Vagina (tissue), 2 donors: ENCODE data around the gene TRPM5. TPM values are rescaled to one million over a fixed set of nuclear protein-coding genes. Genes with fewer than 3 reads are reported as not detected.

Source experiments
- DNase-seq, 2 donors: peaks; one replicate each; pipeline ENCODE4 v3.0.0-alpha.2; 2017; ENCODE audit errors: extremely low spot score in 2 of 2
- H3K27ac ChIP-seq: fragments of 200-600 bp; sonication (generic); one replicate; pipeline ENCODE4 v1.5.1; 2019
- H3K27me3 ChIP-seq: fragments of 200-600 bp; sonication (generic); one replicate; pipeline ENCODE4 v1.5.1; 2019
- H3K36me3 ChIP-seq, 2 donors: fragments of 200-600 bp; sonication (generic); one replicate each; pipeline ENCODE4 v1.5.1; 2017 to 2019
- H3K4me1 ChIP-seq: fragments of 200-600 bp; sonication (generic); one replicate; pipeline ENCODE4 v1.5.1; 2019
- H3K4me3 ChIP-seq, 2 donors: fragments of 200-600 bp; sonication (generic); 1 replicate in 1 of 2; 2 replicates in 1 of 2; pipeline ENCODE4 v1.5.1; 2016 to 2019
- H3K9me3 ChIP-seq: fragments of 200-600 bp; sonication (generic); one replicate; pipeline ENCODE4 v1.5.1; 2019
- POLR2A ChIP-seq, 2 donors: fragments of 450-650 bp; IDR thresholded peaks; one replicate each; pipeline ENCODE4 v1.6.1; 2017; ENCODE audit warnings: antibody characterized with exemption in 2 of 2, mild to moderate bottlenecking in 2 of 2, moderate library complexity in 2 of 2
- POLR2AphosphoS5 ChIP-seq, 2 donors: sonication (generic); formaldehyde crosslinking; IDR thresholded peaks; one replicate each; pipeline ENCODE4 v1.9.0; 2017; ENCODE audit warnings: antibody characterized with exemption in 2 of 2, mild to moderate bottlenecking in 2 of 2, low read depth in 1 of 2; ENCODE audit not compliant: insufficient read depth in 1 of 2
- intact Hi-C: fragments of 100-400 bp; cut with DNase I; formaldehyde crosslinking; loops from one replicate; pipeline ENCODE4 v1.15.1; 2023
- total RNA-seq: library from RNA; depleted of rRNA; stranded (reverse); fragments of >200 nt; gene quantifications from one replicate; pipeline ENCODE4 v1.2.3, GENCODE V29; 2016
- TF ChIP-seq, protein P1 (sequence below), 3 experiments: fragments of 450-650 bp in 2 of 3; fragments of 200-600 bp in 1 of 3; sonication (generic) in 1 of 3; IDR thresholded peaks; one replicate each; pipeline ENCODE4 v1.5.1; 2017 to 2019; ENCODE audit warnings: antibody characterized with exemption in 3 of 3, mild to moderate bottlenecking in 2 of 3, moderate library complexity in 2 of 3

TRPM5 gene
- total RNA-seq, 1 donor from 2014 or later = not detected

DNA sequence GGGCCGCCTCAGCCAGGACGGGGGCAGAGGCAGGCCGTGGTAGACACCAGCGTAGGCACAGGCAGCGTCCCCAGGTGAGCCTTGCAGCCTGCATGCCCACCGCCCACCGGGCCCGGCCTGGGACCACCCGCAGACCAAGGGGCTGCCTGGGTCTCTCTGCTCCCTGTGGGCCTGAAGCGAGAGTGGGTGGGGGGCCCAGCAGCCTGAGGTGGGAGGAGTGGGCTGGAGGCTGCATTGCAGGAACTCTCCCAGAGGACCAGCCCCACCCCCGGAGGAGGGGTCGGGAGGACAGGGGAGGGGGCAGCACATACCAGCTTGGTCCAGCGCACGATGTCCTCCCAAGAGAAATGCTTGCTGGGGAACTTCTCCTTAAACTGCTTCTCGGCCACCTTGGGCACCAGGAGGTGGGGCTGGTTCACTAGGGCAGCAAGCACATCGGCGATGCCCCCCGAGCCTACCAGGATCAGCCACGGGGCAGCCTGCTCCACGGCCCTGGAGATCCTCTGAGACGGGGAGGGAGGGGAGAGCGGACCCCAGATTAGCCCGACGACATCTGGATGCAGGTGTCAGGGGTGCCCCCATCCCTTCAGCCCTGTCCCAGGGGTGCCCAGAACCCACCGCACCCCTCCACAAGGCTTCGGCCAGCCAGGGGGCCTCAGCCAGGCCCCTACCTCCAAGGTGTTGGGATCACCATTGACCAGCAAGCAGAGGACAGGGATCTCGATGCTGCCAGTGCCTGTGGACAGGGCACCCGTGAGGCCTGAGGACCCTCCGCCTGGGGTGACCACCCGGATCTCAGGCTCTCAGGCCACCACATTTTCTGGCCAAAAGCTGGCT lies 26.2 kb downstream of the TRPM5 start:
- TF ChIP-seq, protein P1, sequence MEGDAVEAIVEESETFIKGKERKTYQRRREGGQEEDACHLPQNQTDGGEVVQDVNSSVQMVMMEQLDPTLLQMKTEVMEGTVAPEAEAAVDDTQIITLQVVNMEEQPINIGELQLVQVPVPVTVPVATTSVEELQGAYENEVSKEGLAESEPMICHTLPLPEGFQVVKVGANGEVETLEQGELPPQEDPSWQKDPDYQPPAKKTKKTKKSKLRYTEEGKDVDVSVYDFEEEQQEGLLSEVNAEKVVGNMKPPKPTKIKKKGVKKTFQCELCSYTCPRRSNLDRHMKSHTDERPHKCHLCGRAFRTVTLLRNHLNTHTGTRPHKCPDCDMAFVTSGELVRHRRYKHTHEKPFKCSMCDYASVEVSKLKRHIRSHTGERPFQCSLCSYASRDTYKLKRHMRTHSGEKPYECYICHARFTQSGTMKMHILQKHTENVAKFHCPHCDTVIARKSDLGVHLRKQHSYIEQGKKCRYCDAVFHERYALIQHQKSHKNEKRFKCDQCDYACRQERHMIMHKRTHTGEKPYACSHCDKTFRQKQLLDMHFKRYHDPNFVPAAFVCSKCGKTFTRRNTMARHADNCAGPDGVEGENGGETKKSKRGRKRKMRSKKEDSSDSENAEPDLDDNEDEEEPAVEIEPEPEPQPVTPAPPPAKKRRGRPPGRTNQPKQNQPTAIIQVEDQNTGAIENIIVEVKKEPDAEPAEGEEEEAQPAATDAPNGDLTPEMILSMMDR (IDR thresholded peaks at IDR 0.05) = no peak
- no peak for TF ChIP-seq POLR2AphosphoS5 (IDR thresholded peaks at IDR 0.05; ENCODE audit: insufficient read depth in 1 of 2, low read depth in 1 of 2)
- no peak for TF ChIP-seq POLR2A (IDR thresholded peaks at IDR 0.05)
- H3K27me3 ChIP-seq = no peaks in the 10 kb centered on the region
- intact Hi-C loops = loop anchor here (1.0 kb wide), 1 partner anchor 252 kb away; no protein-coding TSS in a partner anchor
- H3K36me3 ChIP-seq = no peaks in the 10 kb centered on the region
- no peak overlapping the region for H3K4me3 ChIP-seq
- no peak overlapping the region for H3K27ac ChIP-seq
- H3K4me1 ChIP-seq = peaks cover 15% of the 10 kb centered on the region
- H3K9me3 ChIP-seq = no peaks in the 10 kb centered on the region
- no peak for DNase-seq

DNA sequence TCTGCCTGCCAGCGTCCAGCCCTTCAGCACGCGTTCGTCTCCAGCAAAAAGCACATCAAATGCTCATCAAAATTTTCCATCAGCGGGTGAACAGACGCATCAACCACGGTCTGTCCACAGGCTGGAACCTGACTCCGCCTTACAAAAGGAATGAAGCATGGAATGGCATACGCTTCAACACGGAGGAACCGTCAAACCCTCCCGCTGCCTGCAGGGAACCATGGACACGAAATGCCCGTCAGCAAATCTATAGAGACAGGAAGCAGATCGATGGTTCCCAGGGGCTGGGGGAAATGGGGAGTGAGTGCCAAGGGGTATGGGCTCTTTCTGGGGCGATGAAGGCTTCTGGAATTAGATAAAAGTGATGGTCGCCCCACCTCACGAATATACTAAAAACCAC lies 27.5 kb downstream of the TRPM5 start:
- H3K27me3 ChIP-seq = no peaks in the 10 kb centered on the region
- peaks cover 15% of the 10 kb centered on the region for H3K4me1 ChIP-seq
- no peak overlapping the region for H3K27ac ChIP-seq
- TF ChIP-seq POLR2AphosphoS5 (IDR thresholded peaks at IDR 0.05; ENCODE audit: insufficient read depth in 1 of 2, low read depth in 1 of 2) (no peak), POLR2A (IDR thresholded peaks at IDR 0.05) (no peak)
- TF ChIP-seq, protein P1 (IDR thresholded peaks at IDR 0.05) = no peak
- H3K36me3 ChIP-seq = no peaks in the 10 kb centered on the region
- H3K4me3 ChIP-seq = no peak overlapping the region
- no peak for DNase-seq
- no peaks in the 10 kb centered on the region for H3K9me3 ChIP-seq
- intact Hi-C loops = loop anchor here (1.0 kb wide), 1 partner anchor 250 kb away; no protein-coding TSS in a partner anchor

DNA sequence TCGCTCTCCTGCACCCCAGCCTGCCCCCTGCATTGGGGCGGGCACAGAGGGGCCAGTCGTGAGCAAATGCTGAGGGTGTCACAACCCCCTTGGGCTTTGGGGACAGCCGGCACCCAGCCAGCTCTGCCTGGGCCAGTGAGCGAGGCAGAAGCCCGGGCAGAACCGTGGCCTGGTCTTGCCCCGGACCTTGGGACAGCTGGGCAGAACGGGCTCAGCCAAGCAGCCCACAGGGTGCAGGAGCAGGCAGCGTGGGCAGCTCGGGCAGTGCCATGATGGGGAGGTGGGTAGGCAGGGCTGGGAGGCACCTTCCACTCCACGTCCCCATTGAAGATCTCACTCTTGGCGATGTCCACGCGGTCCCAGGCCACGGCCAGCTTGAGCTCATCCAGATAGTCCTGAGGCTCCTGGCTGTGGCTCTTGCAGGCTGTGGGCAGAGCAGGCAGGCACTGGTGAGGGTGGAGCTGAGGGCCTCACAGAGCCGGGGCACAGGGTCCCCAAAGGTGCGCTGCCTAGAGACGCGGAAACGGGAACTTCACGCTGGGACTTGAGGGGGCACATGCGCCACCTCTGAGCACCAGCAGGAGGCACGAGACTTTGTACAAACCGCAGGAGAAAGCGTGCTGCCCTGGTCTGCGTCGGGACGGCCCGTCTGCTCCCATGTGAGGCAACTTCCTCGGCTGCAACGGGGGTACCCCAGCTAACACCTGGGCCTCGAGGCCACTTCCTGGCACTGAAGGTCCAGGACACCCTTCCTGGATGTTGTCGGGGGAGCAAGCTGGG lies 28.5 kb downstream of the TRPM5 start:
- no peak overlapping the region for H3K4me3 ChIP-seq
- H3K36me3 ChIP-seq = no peaks in the 10 kb centered on the region
- no peak for TF ChIP-seq POLR2AphosphoS5 (IDR thresholded peaks at IDR 0.05; ENCODE audit: insufficient read depth in 1 of 2, low read depth in 1 of 2)
- TF ChIP-seq POLR2A (IDR thresholded peaks at IDR 0.05) = no peak
- TF ChIP-seq, protein P1 (IDR thresholded peaks at IDR 0.05) = no peak
- no peaks in the 10 kb centered on the region for H3K9me3 ChIP-seq
- H3K27ac ChIP-seq = no peak overlapping the region
- peaks cover 12% of the 10 kb centered on the region for H3K4me1 ChIP-seq
- no peaks in the 10 kb centered on the region for H3K27me3 ChIP-seq
- intact Hi-C loops = no loop called here
- DNase-seq = no peak

DNA sequence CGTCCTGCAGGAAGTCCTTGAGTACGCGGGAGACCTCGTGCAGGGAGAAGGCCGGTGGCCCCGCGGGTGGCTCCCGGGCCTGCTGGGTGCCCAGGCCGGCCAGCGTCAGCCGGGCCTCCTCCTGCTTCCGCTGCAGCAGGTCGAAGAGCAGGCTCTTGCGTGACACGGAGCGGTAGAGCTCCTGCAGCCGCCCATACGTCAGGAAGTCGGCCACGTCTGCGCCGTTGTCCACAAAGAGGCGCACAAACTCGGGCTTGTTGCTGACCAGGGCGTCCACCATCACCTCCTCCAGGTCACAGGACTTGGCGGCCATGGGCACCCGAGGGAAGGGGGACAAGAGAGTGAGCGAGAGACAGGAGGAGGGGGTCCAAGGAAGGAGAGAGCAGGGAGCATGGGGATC lies 29.1 kb downstream of the TRPM5 start:
- DNase-seq = no peak
- Histone ChIP-seq H3K27me3 (no peaks in the 10 kb centered on the region), H3K36me3 (no peaks in the 10 kb centered on the region), H3K4me1 (peaks cover 6% of the 10 kb centered on the region), H3K27ac (no peak overlapping the region), H3K4me3 (no peak overlapping the region), H3K9me3 (no peaks in the 10 kb centered on the region)
- TF ChIP-seq POLR2AphosphoS5 (IDR thresholded peaks at IDR 0.05; ENCODE audit: insufficient read depth in 1 of 2, low read depth in 1 of 2) = no peak
- TF ChIP-seq, protein P1 (IDR thresholded peaks at IDR 0.05) = no peak
- no peak for TF ChIP-seq POLR2A (IDR thresholded peaks at IDR 0.05)
- intact Hi-C loops = no loop called here
